Esophagus muscularis mucosa (tissue), 4 donors: ENCODE results near the gene CSDE1.

Experiments used
- CTCF ChIP-seq, 3 experiments: fragments of 200-600 bp in 2 of 3; fragments of 450-650 bp in 1 of 3; sonication (generic) in 2 of 3; IDR thresholded peaks; one replicate each; pipeline ENCODE4 v1.5.1; 2017 to 2019; ENCODE audit warnings: antibody characterized with exemption in 3 of 3, mild to moderate bottlenecking in 2 of 3, moderate library complexity in 1 of 3
- EP300 ChIP-seq: sonication (generic); formaldehyde crosslinking; IDR thresholded peaks from one replicate; pipeline ENCODE4 v1.6.1; 2017; ENCODE audit warnings: antibody characterized with exemption
- POLR2A ChIP-seq: fragments of 450-650 bp; IDR thresholded peaks from one replicate; pipeline ENCODE4 v1.6.1; 2017; ENCODE audit warnings: antibody characterized with exemption, moderate library complexity, mild to moderate bottlenecking, low read depth
- POLR2AphosphoS5 ChIP-seq, 2 donors: sonication (generic); formaldehyde crosslinking; IDR thresholded peaks; one replicate each; pipeline ENCODE4 v1.6.1; 2017; ENCODE audit warnings: antibody characterized with exemption in 2 of 2

GRCh38 chr1:114668373-114668772 lies 89.4 kb downstream of the CSDE1 start:
- TF ChIP-seq POLR2A: no peak
- TF ChIP-seq CTCF (IDR thresholded peaks at IDR 0.05): no peak
- no peak for TF ChIP-seq EP300
- no peak for TF ChIP-seq POLR2AphosphoS5 (IDR thresholded peaks at IDR 0.05)
